ENCODE measurements around the gene ALG3.

- TF ChIP-seq CTCF (IDR thresholded peaks at IDR 0.05; ENCODE audit: insufficient read depth, low read depth, low read length) (no peak), EZH2 (IDR thresholded peaks at IDR 0.05; ENCODE audit: insufficient read depth, low read length) (peak; percentile 84)
These were observed 18.6 kb downstream of the ALG3 start for GRCh38 chr3:184230081-184230602.

All from astrocyte (in vitro differentiated cells and primary cell).